ENCODE results near the gene PGS1.

PGS1 gene

GRCh38 chr17:78408476-78409050 lies 30.1 kb downstream of the PGS1 start:
- DNase-seq (ENCODE audit: low read depth): no peak

DNA sequence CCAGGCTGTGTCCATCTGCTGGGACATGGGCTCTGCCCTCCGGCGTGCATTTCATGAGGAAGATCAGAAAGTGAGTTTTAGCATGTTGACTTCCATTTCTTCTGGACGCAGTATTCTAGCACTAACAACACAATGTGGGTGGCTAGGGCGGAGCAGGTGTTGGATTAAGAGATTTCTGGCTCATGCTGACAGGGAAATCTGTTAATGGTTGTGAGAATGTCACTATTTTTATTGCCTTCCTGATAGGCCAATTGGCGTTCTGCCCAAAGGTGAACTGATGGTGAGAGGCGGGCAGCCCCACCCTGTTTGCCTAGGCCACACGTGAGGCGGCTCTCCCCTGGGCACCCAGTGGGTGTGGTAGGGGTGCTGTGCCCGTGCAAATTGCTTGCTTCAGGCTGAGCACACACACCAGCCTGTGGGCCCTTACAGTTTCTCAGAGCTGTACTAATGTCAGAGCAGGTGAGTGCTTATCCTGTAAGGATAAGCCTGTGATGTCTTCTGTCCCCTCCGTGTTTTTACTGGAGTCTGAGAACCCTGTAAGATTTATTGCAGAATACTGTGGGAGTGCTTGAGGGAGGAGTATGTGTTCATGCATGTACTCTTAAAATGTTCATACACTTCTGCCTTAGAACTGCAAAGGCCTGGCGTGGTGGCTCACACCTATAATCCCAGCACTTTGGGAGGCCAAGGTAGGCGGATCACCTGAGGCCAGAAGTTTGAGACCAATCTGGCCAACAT lies 30.9 kb downstream of the PGS1 start:
- DNase-seq (ENCODE audit: low read depth): no peak

DNA sequence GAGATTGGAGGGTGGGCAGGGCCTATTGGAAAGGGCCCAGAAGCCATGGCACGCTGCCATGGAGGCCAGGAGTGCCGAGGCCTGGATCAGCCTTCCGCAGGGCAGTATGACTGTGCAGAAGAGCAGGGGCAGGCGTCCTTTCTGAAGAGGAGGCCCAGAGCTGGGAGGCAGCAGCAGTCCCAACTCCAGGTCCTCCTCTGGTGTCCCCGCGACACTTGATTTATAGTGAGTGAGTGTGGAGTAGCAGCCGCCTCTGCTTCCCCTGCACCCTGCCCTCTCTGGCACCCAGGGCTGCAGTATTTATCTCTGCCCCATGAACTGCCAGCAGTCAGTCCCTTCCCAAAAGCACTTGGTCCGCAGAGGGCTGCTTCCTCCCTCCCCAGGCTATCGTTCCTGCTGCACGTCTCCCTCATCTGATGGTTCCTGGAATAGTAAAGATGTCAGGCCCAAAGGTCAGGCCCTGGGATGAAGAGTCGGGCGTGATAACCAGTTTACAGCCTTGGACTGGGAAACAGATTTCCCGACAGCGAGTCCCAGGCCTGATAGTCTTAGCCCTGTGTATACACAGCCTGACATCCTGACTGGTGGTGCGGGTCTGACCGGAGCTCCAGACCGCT lies 32.9 kb downstream of the PGS1 start:
- no peak for DNase-seq (ENCODE audit: low read depth)

GRCh38 chr17:78412403-78412802 lies 34.0 kb downstream of the PGS1 start:
- DNase-seq (ENCODE audit: low read depth): peak; percentile 61

DNA sequence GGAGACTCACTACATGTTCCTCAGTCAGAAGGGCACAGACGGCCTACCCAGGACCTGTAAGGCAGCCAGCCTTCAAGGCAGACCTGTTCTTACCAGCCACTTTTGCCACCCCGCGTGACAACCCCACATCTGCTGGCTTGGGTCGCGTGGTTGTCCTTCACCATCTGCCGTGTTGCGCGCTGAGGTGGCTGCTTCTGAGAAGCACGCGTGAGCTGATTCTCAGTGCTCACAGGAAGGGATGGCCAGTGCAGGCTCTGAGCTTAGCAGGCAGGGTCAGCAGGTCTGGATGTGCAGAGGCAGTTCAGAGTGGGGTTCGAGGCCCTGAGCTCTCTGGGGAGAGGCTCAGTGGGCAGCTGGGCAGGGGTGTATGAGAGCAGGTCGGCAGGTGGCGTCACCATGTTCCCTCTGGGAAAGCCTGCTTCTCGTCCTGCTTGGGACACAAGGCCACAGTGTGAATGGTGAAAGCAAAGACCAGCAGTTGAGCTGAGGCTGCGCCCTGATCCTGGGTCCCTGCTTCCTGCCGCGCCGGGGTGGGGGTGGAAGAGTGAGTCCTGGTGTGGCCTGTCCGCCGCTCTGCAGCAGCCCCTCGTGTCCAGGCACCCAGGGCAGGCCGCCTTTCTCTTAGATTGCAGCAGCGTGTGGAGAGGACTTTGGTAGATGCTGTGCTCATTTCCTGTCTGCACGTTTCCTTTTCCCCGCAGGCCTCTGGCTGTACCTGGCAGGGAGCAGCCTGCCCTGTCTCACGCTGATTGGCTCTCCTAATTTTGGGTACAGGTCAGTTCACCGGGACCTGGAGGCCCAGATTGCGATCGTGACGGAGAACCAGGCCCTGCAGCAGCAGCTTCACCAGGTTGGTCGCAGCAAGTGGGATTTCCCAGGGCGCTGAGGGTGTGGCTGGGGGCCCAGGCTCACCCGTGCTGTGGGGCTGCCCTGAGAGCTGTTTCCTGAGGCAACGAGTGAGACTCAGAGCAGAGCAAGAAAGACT lies 36.0 kb downstream of the PGS1 start:
- no peak for DNase-seq (ENCODE audit: low read depth)

DNA sequence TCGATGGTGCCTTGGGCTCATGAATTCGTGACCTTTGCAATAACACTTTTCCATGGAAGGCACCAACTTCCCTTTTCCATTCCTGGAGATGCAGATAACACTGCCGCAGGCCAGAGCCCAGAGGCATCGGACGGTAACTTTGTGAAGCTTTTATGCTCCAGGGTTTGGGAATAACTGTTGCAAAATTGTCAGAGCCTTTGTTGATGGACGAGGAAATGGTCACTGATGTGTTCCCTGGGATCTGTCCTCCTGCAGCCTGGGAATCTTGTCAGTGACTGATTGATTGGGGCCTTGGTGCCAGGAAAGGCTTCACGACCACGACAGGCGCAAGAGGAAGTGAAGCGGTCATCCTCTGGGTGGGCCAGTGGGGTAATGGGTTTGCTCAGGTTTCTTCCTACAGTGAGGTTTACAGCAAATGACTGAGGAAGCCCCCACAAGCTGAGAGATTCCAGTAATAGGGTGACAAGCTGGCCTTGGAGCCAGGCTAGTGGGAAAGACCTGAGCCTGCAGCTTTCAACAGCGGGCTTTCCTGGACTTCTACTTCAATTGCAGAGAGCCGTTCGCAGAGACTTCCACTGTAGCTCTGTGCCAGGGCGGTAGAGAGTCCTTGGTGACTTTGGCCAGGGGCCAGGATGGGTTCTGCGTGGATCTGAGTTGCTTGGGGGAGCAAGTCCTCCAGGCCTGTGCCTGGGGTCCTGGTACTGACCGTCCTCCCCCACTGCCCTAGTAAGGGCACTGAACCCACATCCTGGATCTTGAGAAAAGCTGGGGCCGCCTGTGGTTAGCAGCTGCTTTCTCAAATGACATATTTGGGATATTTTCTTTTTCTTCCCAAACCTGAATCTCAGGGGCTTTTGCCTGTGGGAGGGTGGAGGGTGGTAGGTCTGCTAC lies 37.6 kb downstream of the PGS1 start:
- DNase-seq (ENCODE audit: low read depth): no peak

- DNase-seq (ENCODE audit: low read depth): no peak
Measured at GRCh38 chr17:78416791-78417530, 38.5 kb downstream of the PGS1 start.

DNA sequence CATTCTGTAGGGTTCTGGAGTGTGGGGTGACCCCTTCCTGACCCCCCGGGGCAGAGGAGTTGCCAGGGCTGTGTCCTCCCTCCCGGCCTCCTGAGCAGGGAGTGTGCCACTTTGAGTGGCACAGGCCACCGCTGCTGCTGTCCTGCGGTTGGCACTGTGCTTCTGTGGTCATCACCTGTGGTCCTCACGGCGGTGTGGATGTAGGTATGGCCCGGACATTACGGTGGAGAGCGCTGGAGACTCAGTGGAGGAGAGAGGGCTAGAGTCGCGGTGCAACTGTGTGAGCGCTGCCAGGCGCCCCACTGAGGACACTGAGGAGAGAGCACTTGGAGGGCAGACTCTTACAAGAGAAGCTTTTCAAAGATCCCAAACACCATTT lies 39.1 kb downstream of the PGS1 start:
- no peak for DNase-seq (ENCODE audit: low read depth)

DNA sequence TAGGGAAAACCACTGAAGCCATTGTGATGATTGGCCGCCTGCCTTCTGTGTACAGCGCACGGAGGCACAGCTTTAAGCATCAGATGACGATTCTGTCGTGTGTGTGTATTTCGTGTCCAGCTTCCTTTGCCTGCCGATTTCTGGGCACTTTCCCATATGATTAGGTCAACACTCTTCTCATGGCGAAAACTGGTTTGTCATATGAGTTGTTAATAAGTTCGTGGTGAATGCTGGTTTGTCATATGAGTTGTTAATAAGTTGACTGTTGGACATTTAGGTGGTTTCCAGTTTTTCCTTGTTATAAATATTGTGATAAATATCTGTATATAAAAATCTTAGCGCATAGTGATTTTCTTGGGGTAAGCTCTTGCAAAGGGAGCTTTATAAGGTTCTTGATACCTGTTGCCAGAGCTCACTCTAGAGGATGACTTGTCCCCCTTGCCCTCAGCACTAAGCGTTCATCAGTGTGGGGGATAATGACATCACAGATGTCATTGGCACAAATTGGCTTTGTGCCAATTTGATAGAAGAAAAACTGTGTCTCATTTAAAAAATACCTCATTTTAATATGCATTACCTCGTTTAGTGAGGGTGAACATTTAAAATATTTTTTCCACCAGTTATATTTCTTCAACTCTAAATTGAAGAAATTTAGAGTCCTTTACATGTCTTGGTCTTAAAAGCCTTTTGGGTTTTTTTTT lies 40.0 kb downstream of the PGS1 start:
- DNase-seq (ENCODE audit: low read depth): no peak

DNA sequence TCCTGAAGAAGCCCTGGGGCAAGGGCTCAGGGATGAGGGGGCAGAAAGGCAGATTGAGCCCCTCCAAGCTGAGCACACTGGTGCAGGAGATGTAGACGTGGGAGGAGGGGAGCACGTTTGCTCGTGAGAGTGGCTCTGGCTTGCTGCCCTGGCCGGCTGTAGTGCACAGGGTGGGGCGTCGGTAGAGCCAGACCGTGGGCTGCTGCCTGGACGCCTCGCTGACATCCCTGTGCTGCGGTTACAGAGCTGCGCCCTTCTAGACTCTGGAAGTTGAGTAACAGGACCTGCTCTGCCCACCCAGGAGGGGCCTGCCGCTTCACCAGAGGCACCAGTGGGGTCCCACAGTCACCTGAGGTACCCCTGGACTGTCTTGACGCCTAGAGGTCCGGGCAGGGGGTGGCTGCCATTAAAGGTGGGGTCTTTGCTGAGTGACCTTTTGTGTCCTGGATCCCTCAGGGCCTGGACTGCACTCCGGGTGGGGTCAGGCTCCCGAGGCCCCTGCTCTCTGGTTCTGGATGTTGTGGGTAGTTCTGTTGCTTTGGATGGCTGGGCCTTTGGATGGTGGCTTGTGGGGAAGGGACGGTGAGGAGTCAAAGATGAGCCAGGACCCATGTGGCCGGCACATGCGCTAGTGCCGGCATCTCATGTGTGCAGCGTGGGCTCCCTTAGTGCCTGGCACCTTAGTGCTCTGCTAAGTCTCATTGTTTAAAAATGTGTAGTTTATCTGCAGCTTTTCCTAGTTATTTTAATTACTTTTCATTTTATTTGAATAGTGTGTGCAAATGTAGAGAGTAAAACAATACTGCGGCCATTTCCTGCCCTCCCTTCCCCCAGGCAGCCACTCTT lies 41.7 kb downstream of the PGS1 start:
- DNase-seq (ENCODE audit: low read depth): no peak

DNA sequence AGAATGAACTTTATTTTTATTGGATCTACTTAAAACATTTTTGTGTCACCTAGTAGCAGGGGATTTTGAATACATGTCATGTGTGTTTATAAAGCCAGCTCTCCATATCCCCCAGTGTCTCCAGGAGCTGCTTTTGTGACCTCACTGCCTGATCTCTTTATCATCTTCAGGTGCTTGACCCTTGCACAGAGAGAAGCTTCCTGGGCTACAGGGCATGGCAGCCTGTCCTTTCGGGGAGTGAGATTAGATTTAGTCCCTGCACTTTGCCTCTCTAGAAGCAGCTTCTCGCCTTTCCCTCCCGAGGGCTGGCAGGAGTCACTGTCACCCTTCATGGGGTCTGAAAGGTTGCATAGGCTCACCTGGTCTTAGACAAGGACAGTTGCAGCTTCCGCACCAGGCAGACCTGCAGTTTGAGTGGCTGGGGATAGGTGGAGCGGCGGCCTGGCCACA lies 42.7 kb downstream of the PGS1 start:
- no peak for DNase-seq (ENCODE audit: low read depth)

DNA sequence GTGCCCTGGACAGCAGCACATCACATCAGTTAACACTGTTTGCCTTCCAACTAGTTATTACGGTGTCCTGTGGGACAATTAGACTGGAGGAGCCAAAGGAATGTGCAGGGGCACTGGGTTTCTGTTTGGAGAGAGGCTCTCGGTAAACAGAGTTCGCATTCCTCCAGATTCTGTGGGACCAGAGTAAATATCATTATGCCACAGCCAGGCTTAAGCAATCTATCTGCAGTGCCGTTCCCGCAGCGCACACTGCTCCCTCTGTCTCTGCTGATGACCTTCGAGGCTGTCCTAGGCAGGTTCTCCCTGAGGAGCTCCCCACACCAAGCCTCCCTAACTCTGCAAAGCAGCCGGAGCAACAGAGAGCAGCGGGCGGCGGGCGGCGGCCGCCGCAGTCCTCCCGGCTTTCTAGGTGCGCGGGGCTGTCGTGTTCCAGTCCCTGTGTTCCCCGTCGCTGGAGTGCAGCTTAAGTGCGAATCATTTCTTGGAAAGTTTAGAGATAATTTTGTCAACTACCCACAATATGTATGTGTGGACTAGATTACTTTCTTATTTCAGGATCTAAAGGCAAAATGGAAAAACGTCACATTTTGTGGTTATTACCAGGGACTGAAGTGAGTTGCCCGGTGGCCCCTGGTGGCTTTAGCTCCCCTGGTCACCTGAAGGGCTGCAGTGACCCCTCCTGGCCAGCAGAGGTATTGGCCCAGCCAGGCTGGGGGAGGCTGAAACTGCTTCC lies 43.3 kb downstream of the PGS1 start:
- DNase-seq (ENCODE audit: low read depth): peak; percentile 81

- DNase-seq (ENCODE audit: low read depth): no peak
Measured at GRCh38 chr17:78422267-78422605, 43.8 kb downstream of the PGS1 start.

GRCh38 chr17:78422872-78423588 lies 44.6 kb downstream of the PGS1 start:
- no peak for DNase-seq (ENCODE audit: low read depth)

- DNase-seq (ENCODE audit: low read depth): no peak
Measured at GRCh38 chr17:78423961-78424675, 45.7 kb downstream of the PGS1 start.

GRCh38 chr17:78425429-78425828 lies 47.0 kb downstream of the PGS1 start:
- no peak for DNase-seq (ENCODE audit: low read depth)

GRCh38 chr17:78426293-78426879 lies 47.9 kb downstream of the PGS1 start:
- DNase-seq (ENCODE audit: low read depth): no peak

All from ELR (cell line).